Adrenal gland (tissue), 12 donors: Measurements from ENCODE around the gene IFT81. TPM values are rescaled to one million over a fixed set of nuclear protein-coding genes. Genes with fewer than 3 reads are reported as not detected.
"Not testable (repeated sequence)": the region's sequence is repeated elsewhere in the genome, so short reads cannot be mapped to it uniquely, and the experiment has no call there.

Source experiments
- DNase-seq, 7 donors: peaks; one replicate each; pipeline ENCODE4 v3.0.0-alpha.2; 2019 to 2020
- H3K27ac ChIP-seq, 5 donors: fragments of 200-600 bp; sonication (generic) in 4 of 5; 1 replicate in 3 of 5; 2 replicates in 2 of 5; pipeline versions ENCODE4 v1.5.1 to v1.8.0; 2016 to 2020; ENCODE audit warnings: mild to moderate bottlenecking in 1 of 5
- H3K27me3 ChIP-seq: fragments of 200-600 bp; 2 replicates; pipeline ENCODE4 v1.8.0; 2021
- H3K36me3 ChIP-seq, 2 donors: fragments of 200-600 bp; replicated peaks in 1 of 2; 1 replicate in 1 of 2; 2 replicates in 1 of 2; pipeline versions ENCODE4 v1.5.1 to v1.8.0; 2018 to 2022
- H3K4me1 ChIP-seq, 2 donors: fragments of 200-600 bp; replicated peaks in 1 of 2; 1 replicate in 1 of 2; 2 replicates in 1 of 2; pipeline versions ENCODE4 v1.5.1 to v1.8.0; 2018 to 2021
- H3K4me3 ChIP-seq, 4 donors: fragments of 200-600 bp; sonication (generic) in 3 of 4; one replicate each; pipeline ENCODE4 v1.5.1; 2016 to 2018
- H3K9me3 ChIP-seq, 3 donors: fragments of 200-600 bp; sonication (generic) in 1 of 3; replicated peaks in 1 of 3; 1 replicate in 2 of 3; 2 replicates in 1 of 3; pipeline versions ENCODE4 v1.5.1 to v1.8.0; 2016 to 2021
- POLR2A ChIP-seq, 2 donors: fragments of 450-650 bp; IDR thresholded peaks; one replicate each; pipeline ENCODE4 v1.6.1; 2017; ENCODE audit warnings: antibody characterized with exemption in 2 of 2, mild to moderate bottlenecking in 2 of 2, moderate library complexity in 1 of 2
- WGBS, 4 donors: extraction: QIAGEN DNeasy Blood & Tissue Kit in 2 of 4; methylation state at CpG; one replicate each; pipeline versions ENCODE4 v1.1.5 to v1.1.7; 2013 to 2017; 5-methylcytosine and 5-hydroxymethylcytosine counted together
- intact Hi-C, 2 donors: fragments of 100-400 bp; cut with DNase I; formaldehyde crosslinking; loops; one replicate each; pipeline versions ENCODE4 v1.14.1 to v1.15.0; 2022 to 2023
- polyA plus RNA-seq, 3 donors: library from polyadenylated mRNA; stranded (reverse); fragments of 200-250 nt in 2 of 3; fragments of 350-450 nt in 1 of 3; fragmentation: Illumina TruSeq in 1 of 3; extraction: RNeasy Lipid Tissue Mini Kit (QIAGEN cat#74804) in 1 of 3; gene quantifications; one replicate each; pipeline ENCODE4 v1.2.3, GENCODE V29; 2013 to 2014
- total RNA-seq, 9 donors: library from RNA; depleted of rRNA in 4 of 9; stranded (reverse); fragments of >200 nt in 4 of 9; fragments of 120-200 nt in 1 of 9; fragmentation: NEBNext Ultra II Directional in 1 of 9; extraction: Animal tissue kit (Norgen Biotek cat#: 25700) in 1 of 9; gene quantifications; one replicate each; pipeline versions ENCODE4 v1.1.0 to v1.2.4, GENCODE V29; 2013 to 2023
- TF ChIP-seq, protein P1 (sequence below), 6 experiments: fragments of 450-650 bp in 4 of 6; fragments of 200-600 bp in 2 of 6; sonication (generic) in 1 of 6; IDR thresholded peaks; 1 replicate in 5 of 6; 2 replicates in 1 of 6; pipeline versions ENCODE4 v1.5.1 to v1.8.0; 2016 to 2021; ENCODE audit warnings: antibody characterized with exemption in 6 of 6, mild to moderate bottlenecking in 2 of 6, moderate library complexity in 1 of 6
- donor health status: healthy with polysubstance abuse.
- donor health status: Bipolar disorder and iron deficiency.
- donor health status: DM: yes; HTN: yes; CAD: no.
- donor health status: DM: no; HTN: no; CAD: no.
- donor health status: DM: no; HTN: no; CAD: no.
- donor health status: DM: yes; HTN: yes; CAD: no.

IFT81 gene
- total and polyA plus RNA-seq, 12 donors = 4.0 to 19.2 (median 10.5) TPM

DNA sequence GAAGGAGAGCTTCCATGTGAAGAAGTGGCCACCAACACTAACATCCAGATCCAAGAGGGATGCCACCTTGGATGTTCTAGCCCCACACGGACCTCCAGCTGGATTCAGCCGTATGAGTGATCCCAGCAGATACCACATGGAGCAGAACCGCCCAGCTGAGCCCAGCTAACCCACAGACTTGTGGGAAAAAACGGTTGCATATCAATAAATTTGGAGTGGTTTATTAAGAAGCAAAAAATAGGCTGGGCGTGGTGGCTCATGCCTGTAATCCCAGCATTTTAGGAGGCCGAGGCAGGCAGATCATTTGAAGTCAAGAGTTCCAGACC is 11.9 kb upstream of the IFT81 start:
- H3K4me1 ChIP-seq = peaks cover 27 to 34% of the 10 kb centered on the region in 2 donors
- intact Hi-C loops = no loop called here

DNA sequence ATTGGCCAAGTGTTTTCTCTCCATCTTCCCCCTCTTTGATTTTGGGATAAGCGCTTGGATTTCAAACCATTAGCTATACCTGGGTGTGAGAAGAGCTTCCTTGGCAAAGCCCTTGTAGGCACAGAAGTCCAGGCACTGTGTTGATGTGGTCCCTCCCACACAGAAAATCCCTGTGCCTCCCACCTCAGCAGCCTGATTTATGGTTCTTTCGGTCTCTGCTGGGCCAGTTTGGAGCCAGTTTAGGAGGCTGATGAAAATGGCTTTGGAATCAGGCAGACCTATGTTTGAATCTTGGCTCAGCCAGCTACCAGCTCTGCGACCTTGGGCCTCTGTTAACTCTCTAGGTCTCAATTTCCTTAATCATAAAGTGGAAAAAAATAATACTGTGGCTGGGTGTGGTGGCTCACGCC is 9.6 kb upstream of the IFT81 start:
- intact Hi-C loops = no loop called here
- peak in 4 of 7 donors; percentile 31 to 58 (median 46) for DNase-seq
- H3K9me3 ChIP-seq = no peaks in the 10 kb centered on the region
- H3K27ac ChIP-seq = peak overlapping the region in 3 of 5 donors; percentile 15 to 30 (median 18)
- peaks cover 7 to 27% of the 10 kb centered on the region in 2 donors for H3K4me1 ChIP-seq
- WGBS, 4 donors = 39 to 59% (median 50%) methylated on average over 4 of the region's 4 CpGs
- TF ChIP-seq, protein P1, sequence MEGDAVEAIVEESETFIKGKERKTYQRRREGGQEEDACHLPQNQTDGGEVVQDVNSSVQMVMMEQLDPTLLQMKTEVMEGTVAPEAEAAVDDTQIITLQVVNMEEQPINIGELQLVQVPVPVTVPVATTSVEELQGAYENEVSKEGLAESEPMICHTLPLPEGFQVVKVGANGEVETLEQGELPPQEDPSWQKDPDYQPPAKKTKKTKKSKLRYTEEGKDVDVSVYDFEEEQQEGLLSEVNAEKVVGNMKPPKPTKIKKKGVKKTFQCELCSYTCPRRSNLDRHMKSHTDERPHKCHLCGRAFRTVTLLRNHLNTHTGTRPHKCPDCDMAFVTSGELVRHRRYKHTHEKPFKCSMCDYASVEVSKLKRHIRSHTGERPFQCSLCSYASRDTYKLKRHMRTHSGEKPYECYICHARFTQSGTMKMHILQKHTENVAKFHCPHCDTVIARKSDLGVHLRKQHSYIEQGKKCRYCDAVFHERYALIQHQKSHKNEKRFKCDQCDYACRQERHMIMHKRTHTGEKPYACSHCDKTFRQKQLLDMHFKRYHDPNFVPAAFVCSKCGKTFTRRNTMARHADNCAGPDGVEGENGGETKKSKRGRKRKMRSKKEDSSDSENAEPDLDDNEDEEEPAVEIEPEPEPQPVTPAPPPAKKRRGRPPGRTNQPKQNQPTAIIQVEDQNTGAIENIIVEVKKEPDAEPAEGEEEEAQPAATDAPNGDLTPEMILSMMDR (IDR thresholded peaks at IDR 0.05) = no peak
- no peak for TF ChIP-seq POLR2A (IDR thresholded peaks at IDR 0.05)
- no peaks in the 10 kb centered on the region for H3K36me3 ChIP-seq
- no peaks in the 10 kb centered on the region for H3K27me3 ChIP-seq
- H3K4me3 ChIP-seq = no peak overlapping the region

More for the DNA sequence above, 11.9 kb upstream of the IFT81 start:
- no peaks in the 10 kb centered on the region for H3K9me3 ChIP-seq
- no peak overlapping the region for H3K4me3 ChIP-seq
- no peaks in the 10 kb centered on the region for H3K27me3 ChIP-seq
- no peak for DNase-seq
- no peak overlapping the region for H3K27ac ChIP-seq
- TF ChIP-seq POLR2A (IDR thresholded peaks at IDR 0.05) = no peak
- TF ChIP-seq, protein P1 (IDR thresholded peaks at IDR 0.05) = no peak
- WGBS, 4 donors = 92 to 96% (median 94%) methylated on average over 6 of the region's 6 CpGs
- no peaks in the 10 kb centered on the region for H3K36me3 ChIP-seq

DNA sequence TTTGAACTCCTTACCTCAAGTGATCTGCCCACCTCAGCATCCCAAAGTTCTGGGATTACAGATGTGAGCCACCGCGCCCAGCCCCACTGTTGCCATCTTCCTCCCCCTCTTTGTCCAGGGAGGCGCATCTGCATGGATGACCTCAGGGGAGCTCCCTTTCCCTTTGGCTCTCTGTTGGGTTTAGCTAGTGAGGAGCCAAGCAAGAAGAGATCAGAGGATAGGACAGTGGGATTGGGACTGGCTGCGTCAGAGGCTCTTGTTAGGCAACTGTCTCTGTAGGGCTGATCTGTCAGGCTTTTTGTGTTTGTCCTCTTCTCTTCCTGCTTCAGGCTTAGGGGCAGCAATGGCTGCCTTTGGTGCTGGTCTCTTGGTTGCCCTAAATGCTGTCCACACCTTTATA is 8.5 kb upstream of the IFT81 start:
- H3K4me1 ChIP-seq = peaks cover 0 to 20% of the 10 kb centered on the region in 2 donors
- WGBS, 4 donors = 87 to 100% (median 96%) methylated on average over 4 of the region's 4 CpGs
- H3K27ac ChIP-seq = no peak overlapping the region

DNA sequence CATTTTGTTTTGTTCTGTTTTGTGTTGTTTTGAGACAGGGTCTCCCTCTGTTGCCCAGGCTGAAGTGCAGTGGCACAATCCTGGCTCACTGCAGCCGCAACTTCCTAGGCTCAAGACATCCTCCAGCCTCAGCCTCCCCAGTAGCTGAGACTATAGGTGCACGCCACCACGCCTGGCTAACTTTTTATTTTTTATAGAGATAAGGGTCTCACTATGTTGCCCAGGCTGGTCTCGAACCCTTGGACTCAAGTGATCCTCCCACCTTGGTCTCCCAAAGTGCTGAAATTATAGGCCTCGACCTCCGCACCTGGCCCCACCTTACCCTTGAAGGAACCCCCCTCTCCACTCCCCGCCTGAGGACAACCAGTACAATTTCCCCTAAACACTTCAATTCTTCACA is 7.5 kb upstream of the IFT81 start:
- peaks cover 0 to 20% of the 10 kb centered on the region in 2 donors for H3K4me1 ChIP-seq
- no peak for TF ChIP-seq POLR2A (IDR thresholded peaks at IDR 0.05)
- TF ChIP-seq, protein P1 (IDR thresholded peaks at IDR 0.05) = no peak

More for the DNA sequence above, 8.5 kb upstream of the IFT81 start:
- no peak for DNase-seq
- intact Hi-C loops = no loop called here
- Histone ChIP-seq H3K9me3 (no peaks in the 10 kb centered on the region), H3K4me3 (no peak overlapping the region), H3K36me3 (no peaks in the 10 kb centered on the region), H3K27me3 (no peaks in the 10 kb centered on the region)
- no peak for TF ChIP-seq POLR2A (IDR thresholded peaks at IDR 0.05)
- TF ChIP-seq, protein P1 (IDR thresholded peaks at IDR 0.05) = no peak

DNA sequence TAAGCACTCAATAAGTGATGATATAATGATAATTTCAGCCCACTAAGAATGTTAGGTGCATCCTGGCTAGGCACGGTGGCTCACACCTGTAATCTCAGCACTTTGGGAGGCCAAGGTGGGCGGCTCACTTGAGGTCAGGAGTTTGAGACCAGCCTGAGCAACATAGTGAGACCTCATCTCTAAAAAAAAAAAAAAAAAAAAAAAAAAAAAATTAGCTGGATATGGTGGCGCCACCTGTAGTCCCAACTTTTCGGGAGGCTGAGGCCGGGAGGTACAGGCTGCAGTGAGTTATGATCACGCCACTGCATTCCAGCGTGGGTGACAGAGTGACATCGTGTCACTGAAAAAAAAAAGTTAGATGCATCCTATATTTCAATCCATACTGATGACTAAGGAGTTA is 6.9 kb upstream of the IFT81 start:
- H3K27me3 ChIP-seq, H3K9me3 ChIP-seq, intact Hi-C loops, H3K4me3 ChIP-seq, H3K36me3 ChIP-seq, H3K27ac ChIP-seq: not testable (repeated sequence)
- WGBS, 4 donors = 72 to 84% (median 80%) methylated on average over 8 of the region's 8 CpGs
- peak in 1 of 7 donors; percentile 45 for DNase-seq
- H3K4me1 ChIP-seq = peaks cover 0 to 20% of the 10 kb centered on the region in 2 donors

More for the DNA sequence above, 7.5 kb upstream of the IFT81 start:
- Histone ChIP-seq H3K27ac (no peak overlapping the region), H3K36me3 (no peaks in the 10 kb centered on the region), H3K9me3 (no peaks in the 10 kb centered on the region), H3K4me3 (no peak overlapping the region), H3K27me3 (no peaks in the 10 kb centered on the region)
- intact Hi-C loops = no loop called here
- WGBS, 4 donors = 92 to 95% (median 94%) methylated on average over 7 of the region's 7 CpGs
- DNase-seq = no peak
